ENCODE data around the gene CCER1.

Gene CCER1

DNA sequence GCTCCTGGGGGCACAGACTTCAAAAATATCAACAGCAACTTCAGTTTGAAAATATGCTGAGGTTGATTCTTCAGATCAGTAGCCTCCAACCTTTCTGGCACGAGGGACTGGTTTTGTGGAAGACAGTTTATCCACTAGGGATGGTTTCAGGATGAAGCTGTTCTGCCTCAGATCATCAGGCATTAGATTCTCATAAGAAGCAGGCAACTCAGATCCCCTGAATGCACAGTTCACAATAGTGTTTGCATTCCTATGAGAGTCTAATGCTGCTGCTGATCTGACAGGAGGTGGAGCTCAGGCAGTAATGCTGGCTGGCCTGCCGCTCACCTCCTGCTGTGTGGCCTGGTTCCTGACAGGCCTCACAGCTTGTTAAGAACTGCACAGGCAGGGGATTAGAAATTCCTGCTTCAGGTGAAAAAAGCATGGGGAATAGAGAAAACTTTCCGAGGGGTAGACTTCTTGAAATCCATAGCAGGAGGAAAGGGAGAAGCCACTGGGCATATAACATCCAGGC is 37.0 kb upstream of the CCER1 start:
- no peak overlapping the region for H3K27ac ChIP-seq (ENCODE audit: low read depth, low read length)
- TF ChIP-seq EZH2phosphoT487 (IDR thresholded peaks at IDR 0.05; ENCODE audit: borderline replicate concordance, low read length): no peak
- TF ChIP-seq, protein P1, sequence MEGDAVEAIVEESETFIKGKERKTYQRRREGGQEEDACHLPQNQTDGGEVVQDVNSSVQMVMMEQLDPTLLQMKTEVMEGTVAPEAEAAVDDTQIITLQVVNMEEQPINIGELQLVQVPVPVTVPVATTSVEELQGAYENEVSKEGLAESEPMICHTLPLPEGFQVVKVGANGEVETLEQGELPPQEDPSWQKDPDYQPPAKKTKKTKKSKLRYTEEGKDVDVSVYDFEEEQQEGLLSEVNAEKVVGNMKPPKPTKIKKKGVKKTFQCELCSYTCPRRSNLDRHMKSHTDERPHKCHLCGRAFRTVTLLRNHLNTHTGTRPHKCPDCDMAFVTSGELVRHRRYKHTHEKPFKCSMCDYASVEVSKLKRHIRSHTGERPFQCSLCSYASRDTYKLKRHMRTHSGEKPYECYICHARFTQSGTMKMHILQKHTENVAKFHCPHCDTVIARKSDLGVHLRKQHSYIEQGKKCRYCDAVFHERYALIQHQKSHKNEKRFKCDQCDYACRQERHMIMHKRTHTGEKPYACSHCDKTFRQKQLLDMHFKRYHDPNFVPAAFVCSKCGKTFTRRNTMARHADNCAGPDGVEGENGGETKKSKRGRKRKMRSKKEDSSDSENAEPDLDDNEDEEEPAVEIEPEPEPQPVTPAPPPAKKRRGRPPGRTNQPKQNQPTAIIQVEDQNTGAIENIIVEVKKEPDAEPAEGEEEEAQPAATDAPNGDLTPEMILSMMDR (IDR thresholded peaks at IDR 0.05; ENCODE audit: low read depth, low read length, poor library complexity, severe bottlenecking): no peak
- no peak overlapping the region for H3K4me2 ChIP-seq (ENCODE audit: low read length)
- H3K4me3 ChIP-seq (ENCODE audit: low read length): no peak overlapping the region
- no peaks in the 10 kb centered on the region for H3F3A ChIP-seq (ENCODE audit: control insufficient read depth, insufficient read depth)
- no peaks in the 10 kb centered on the region for H3K79me2 ChIP-seq (ENCODE audit: control insufficient read depth, low read length)
- no peaks in the 10 kb centered on the region for H3K4me1 ChIP-seq (ENCODE audit: control insufficient read depth, low read length)
- H3K27me3 ChIP-seq (ENCODE audit: control insufficient read depth, low read length): no peaks in the 10 kb centered on the region
- no peaks in the 10 kb centered on the region for H3K36me3 ChIP-seq (ENCODE audit: control insufficient read depth, low read length)
- H3K9me2 ChIP-seq (replicated peaks; ENCODE audit: control insufficient read depth, low read length): no peaks in the 10 kb centered on the region
- no peaks in the 10 kb centered on the region for H3K9me3 ChIP-seq (ENCODE audit: control insufficient read depth, insufficient read depth, low read length)
- H4K20me1 ChIP-seq (ENCODE audit: control insufficient read depth, insufficient read depth, low read depth, low read length): no peaks in the 10 kb centered on the region

DNA sequence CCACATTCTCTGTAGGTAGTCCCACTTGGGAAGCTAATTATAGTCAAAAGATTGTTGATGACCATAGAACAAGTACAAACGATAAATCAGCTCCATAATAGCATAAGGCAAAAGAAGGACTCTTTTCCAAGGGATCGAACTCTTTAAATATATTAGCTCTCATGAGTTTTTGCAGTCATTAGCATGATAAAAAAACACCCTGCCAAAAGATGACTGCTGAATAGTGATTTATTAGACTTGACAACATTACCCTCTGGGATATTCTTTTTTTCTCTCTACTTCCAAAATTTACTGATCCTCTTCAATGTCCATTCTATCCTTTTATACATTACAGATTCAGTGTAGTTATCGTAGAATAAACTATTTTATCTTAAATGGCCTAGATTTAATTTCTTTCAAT is 35.6 kb upstream of the CCER1 start:
- Histone ChIP-seq H3K4me2 (ENCODE audit: low read length) (no peak overlapping the region), H3K36me3 (ENCODE audit: control insufficient read depth, low read length) (no peaks in the 10 kb centered on the region), H3K27ac (ENCODE audit: low read depth, low read length) (no peak overlapping the region), H3K4me1 (ENCODE audit: control insufficient read depth, low read length) (no peaks in the 10 kb centered on the region), H3K9me3 (ENCODE audit: control insufficient read depth, insufficient read depth, low read length) (no peaks in the 10 kb centered on the region; the same call in 1 of the 2 replicates), H3F3A (ENCODE audit: control insufficient read depth, insufficient read depth) (no peaks in the 10 kb centered on the region), H3K79me2 (ENCODE audit: control insufficient read depth, low read length) (no peaks in the 10 kb centered on the region), H3K4me3 (ENCODE audit: low read length) (no peak overlapping the region), H3K27me3 (ENCODE audit: control insufficient read depth, low read length) (no peaks in the 10 kb centered on the region), H3K9me2 (replicated peaks; ENCODE audit: control insufficient read depth, low read length) (no peaks in the 10 kb centered on the region), H4K20me1 (ENCODE audit: control insufficient read depth, insufficient read depth, low read depth, low read length) (no peaks in the 10 kb centered on the region)
- TF ChIP-seq, protein P1 (IDR thresholded peaks at IDR 0.05; ENCODE audit: low read depth, low read length, poor library complexity, severe bottlenecking): no peak
- no peak for TF ChIP-seq EZH2phosphoT487 (IDR thresholded peaks at IDR 0.05; ENCODE audit: borderline replicate concordance, low read length)

DNA sequence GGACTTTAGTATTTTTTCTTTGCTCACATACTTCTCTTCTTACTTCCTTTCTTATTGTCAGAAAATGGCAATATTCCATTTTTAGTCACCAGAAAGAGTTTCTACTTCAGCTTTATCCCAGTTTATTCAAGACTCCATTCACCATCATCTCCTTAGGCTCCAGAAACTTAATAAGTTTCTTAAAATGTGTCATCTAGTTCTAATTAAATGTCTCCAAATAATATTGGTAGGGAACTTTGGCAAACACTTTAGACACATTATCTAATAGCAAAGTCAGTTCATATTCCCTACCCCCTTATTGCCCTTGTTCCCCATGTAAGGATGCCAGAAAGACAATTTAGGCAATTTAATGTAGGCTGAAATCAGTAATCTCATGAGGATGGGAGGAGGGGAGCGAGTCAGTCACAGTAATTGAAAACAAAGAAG is 34.7 kb upstream of the CCER1 start:
- no peaks in the 10 kb centered on the region for H3K79me2 ChIP-seq (ENCODE audit: control insufficient read depth, low read length)
- H3K27ac ChIP-seq (ENCODE audit: low read depth, low read length): no peak overlapping the region
- H3K4me3 ChIP-seq (ENCODE audit: low read length): no peak overlapping the region
- H3K36me3 ChIP-seq (ENCODE audit: control insufficient read depth, low read length): no peaks in the 10 kb centered on the region
- H3K9me2 ChIP-seq (replicated peaks; ENCODE audit: control insufficient read depth, low read length): no peaks in the 10 kb centered on the region
- H3K4me1 ChIP-seq (ENCODE audit: control insufficient read depth, low read length): no peaks in the 10 kb centered on the region
- H3K27me3 ChIP-seq (ENCODE audit: control insufficient read depth, low read length): no peaks in the 10 kb centered on the region
- no peak overlapping the region for H3K4me2 ChIP-seq (ENCODE audit: low read length)
- H3K9me3 ChIP-seq (ENCODE audit: control insufficient read depth, insufficient read depth, low read length): no peaks in the 10 kb centered on the region; the same call in 1 of the 2 replicates
- H3F3A ChIP-seq (ENCODE audit: control insufficient read depth, insufficient read depth): no peaks in the 10 kb centered on the region
- no peaks in the 10 kb centered on the region for H4K20me1 ChIP-seq (ENCODE audit: control insufficient read depth, insufficient read depth, low read depth, low read length)
- no peak for TF ChIP-seq EZH2phosphoT487 (IDR thresholded peaks at IDR 0.05; ENCODE audit: borderline replicate concordance, low read length)
- TF ChIP-seq, protein P1 (IDR thresholded peaks at IDR 0.05; ENCODE audit: low read depth, low read length, poor library complexity, severe bottlenecking): no peak
